G401.6 (cell line): Measurements from ENCODE around the gene RELL1.

Experiments
- FAIRE-seq: peaks from 2 replicates; lab custom pipeline; 2012; peaks lifted over from hg19 to GRCh38; lab: Jason Lieb, UNC

The RELL1 gene

GRCh38 chr4:37597034-37597433 is 89.1 kb downstream of the RELL1 start:
- no peak for FAIRE-seq

GRCh38 chr4:37595875-37596680 is 90.1 kb downstream of the RELL1 start:
- FAIRE-seq: no peak

- FAIRE-seq: no peak
Observed at GRCh38 chr4:37594099-37594498, 92.1 kb downstream of the RELL1 start.

GRCh38 chr4:37591349-37591748 is 94.8 kb downstream of the RELL1 start:
- FAIRE-seq: no peak

- no peak for FAIRE-seq
Observed at GRCh38 chr4:37590016-37590415, 96.2 kb downstream of the RELL1 start.

GRCh38 chr4:37588150-37588549 is 98.0 kb downstream of the RELL1 start:
- no peak for FAIRE-seq

- no peak for FAIRE-seq
Observed at GRCh38 chr4:37586194-37586593, 100.0 kb downstream of the RELL1 start.

GRCh38 chr4:37584493-37585060 is 101.6 kb downstream of the RELL1 start:
- no peak for FAIRE-seq

- no peak for FAIRE-seq
Observed at GRCh38 chr4:37584071-37584470, 102.1 kb downstream of the RELL1 start.

GRCh38 chr4:37573566-37573965 is 112.6 kb downstream of the RELL1 start:
- FAIRE-seq: no peak

GRCh38 chr4:37568489-37568888 is 117.7 kb downstream of the RELL1 start:
- no peak for FAIRE-seq

GRCh38 chr4:37567836-37568235 is 118.3 kb downstream of the RELL1 start:
- FAIRE-seq: no peak

GRCh38 chr4:37562592-37562991 is 123.6 kb downstream of the RELL1 start:
- FAIRE-seq: no peak

- no peak for FAIRE-seq
Observed at GRCh38 chr4:37561803-37562207, 124.4 kb downstream of the RELL1 start.

GRCh38 chr4:37561196-37561802 is 124.9 kb downstream of the RELL1 start:
- no peak for FAIRE-seq
